HG03060 (cell line): ENCODE measurements around the gene METRNL.
"Not testable (repeated sequence)": the region's sequence is repeated elsewhere in the genome, so short reads cannot be mapped to it uniquely, and the experiment has no call there.

Experiments
- ATAC-seq: cut with Tn5 transposase; IDR thresholded peaks from one replicate; pipeline ENCODE4 v1.9.1; 2021; ENCODE audit warnings: low read depth, moderate number of reproducible peaks; ENCODE audit not compliant: unreplicated experiment

Gene METRNL, protein sequence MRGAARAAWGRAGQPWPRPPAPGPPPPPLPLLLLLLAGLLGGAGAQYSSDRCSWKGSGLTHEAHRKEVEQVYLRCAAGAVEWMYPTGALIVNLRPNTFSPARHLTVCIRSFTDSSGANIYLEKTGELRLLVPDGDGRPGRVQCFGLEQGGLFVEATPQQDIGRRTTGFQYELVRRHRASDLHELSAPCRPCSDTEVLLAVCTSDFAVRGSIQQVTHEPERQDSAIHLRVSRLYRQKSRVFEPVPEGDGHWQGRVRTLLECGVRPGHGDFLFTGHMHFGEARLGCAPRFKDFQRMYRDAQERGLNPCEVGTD

GRCh38 chr17:83079352-83079747, at the start of gene METRNL:
Gene METRNL, plus strand, starts transcription at chr17:83079609. Its CDS starts 207 bp downstream, at chr17:83079816.
- no peak for ATAC-seq

DNA sequence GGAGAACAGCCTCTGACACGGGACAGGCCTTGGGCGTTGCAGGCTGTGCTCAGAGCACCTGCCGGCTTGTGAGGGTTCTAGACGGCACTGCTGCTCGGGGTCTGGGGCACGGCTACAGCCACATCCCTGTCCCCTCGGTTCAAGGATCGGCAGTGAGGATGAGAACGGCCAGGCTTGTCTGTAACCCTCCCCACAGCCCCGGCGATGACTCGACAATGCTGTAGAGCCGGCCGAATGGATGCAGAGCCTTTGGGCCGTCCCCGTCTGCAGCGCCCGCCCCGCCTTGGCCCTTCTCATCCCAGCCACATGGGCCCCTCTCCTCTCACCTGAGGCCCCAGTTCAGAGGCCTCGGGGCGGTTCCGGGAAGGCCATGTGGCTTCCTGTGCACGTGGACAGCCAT, 49.0 kb upstream of the METRNL start:
- no peak for ATAC-seq

- no peak for ATAC-seq
Measured at GRCh38 chr17:83031321-83031945, 48.0 kb upstream of the METRNL start.

- ATAC-seq: not testable (repeated sequence)
Measured at GRCh38 chr17:83031946-83032451, 47.4 kb upstream of the METRNL start.

- no peak for ATAC-seq
Measured at GRCh38 chr17:83032781-83033180, 46.6 kb upstream of the METRNL start.

GRCh38 chr17:83034525-83034924, 44.9 kb upstream of the METRNL start:
- ATAC-seq: no peak

GRCh38 chr17:83035722-83036121, 43.7 kb upstream of the METRNL start:
- no peak for ATAC-seq

GRCh38 chr17:83036193-83036592, 43.2 kb upstream of the METRNL start:
- no peak for ATAC-seq

DNA sequence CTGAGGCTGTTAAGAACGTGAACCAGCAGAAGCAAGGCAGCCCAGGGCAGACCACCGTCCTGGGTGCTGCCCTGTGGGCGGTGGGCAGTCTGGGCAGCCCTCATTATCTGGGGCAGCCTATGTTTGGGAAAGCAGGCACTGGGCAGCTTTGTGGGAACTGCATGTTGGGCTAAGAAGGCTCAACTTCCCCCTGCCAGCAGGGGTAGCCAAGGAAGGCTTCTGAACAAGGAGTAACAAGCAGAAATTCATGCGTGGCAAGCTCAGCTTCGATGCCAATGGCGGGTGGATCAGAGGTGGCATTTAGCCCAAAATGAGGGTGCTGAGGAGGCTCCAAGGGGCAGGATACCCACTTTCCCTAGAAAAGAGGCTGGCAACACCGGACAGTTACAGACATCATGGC, 42.7 kb upstream of the METRNL start:
- ATAC-seq: no peak

GRCh38 chr17:83037084-83037873, 42.1 kb upstream of the METRNL start:
- ATAC-seq: no peak

DNA sequence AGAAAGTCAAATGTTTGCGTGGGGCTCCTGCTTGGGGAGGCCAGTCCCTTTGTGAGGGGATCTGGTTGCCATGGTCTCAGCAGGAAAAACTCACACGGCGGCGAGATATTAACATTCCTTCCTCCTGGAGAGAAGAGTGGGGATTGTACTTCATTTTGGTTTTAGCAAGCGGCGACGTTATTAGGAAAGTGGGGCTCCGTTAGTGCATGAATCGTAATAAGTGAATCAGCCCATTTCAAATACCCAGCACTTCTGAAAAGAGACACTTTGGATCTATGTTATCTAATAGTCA, 41.6 kb upstream of the METRNL start:
- ATAC-seq: no peak

GRCh38 chr17:83038983-83039382, 40.4 kb upstream of the METRNL start:
- ATAC-seq: not testable (repeated sequence)

GRCh38 chr17:83041305-83041704, 38.1 kb upstream of the METRNL start:
- no peak for ATAC-seq

DNA sequence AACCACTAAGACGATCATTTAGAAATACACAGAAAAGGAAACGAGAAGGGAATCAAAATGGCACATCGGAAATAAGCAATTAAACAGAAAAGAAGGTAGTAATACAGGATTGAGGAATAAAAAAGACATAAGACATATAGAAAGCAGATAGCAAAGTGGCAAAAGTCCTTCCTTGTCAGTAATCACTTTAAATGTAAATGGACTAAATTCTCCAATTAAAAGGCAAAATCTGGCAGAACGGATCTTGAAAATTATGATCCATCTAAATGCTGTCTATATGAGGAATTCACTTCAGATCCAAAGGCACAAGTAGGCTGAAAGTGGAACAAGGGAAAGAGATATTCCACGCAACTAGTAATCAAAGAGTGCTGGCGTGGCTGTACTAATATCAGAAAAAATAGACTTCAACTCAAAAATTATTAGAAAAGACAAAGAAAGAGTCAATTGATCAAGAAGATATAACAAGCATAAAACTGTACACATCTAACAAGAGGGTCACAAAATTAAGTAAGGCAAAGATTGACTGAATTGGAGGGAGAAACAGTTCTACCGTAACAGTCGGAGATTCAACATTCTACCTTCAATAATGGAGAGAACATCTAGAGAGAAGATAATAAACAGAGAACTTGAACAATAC, 36.8 kb upstream of the METRNL start:
- no peak for ATAC-seq

DNA sequence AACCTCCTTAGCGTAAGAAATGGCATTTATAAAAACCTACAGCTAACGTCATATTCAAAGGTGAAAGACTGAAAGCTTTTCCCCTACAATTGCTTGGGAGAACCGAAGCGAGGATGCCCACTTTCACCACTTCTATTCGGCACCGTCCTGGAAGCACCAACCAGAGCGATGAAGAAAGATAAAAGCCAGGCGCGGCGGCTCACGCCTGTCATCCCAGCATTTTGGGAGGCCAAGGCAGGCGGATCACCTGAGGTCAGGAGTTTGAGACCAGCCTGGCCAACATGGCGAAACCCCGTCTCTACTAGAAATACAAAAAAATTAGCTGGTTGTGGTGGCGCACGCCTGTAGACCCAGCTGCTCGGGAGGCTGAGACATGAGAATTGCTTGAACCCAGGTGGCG, 34.9 kb upstream of the METRNL start:
- not testable (repeated sequence) for ATAC-seq

DNA sequence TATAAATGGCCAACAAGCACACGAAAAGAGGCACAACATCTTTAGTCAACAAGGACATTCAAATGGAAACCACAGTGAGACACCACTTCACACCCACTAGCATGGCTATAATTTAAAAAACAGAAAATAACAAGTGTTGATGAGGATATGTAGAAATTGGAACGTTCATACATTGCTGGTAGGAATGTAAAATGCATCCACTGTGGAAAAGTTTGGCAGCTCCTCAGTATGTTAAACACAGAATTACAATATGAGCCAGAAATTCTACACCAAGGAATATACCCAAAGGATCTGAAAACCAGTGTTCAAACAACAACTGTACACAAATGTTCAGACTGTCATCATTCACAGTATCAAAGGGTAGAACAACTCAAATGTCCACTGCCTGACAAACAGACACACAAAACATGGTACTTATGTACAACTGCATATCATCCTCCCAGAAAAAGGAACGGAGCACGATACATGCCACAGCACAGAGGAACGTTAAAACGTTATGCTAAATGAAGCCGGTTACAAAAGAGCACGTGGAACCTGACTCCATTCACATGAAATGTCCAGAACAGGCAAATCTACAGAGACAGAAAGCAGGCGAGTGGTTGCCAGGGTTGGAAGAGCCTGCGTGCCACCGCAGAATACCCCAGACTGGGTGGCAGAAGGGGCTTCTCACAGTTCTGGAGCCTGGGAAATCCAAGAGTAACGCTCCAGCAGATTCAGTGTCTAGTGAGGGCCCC, 32.8 kb upstream of the METRNL start:
- no peak for ATAC-seq

GRCh38 chr17:83047182-83047478, 32.3 kb upstream of the METRNL start:
- ATAC-seq: no peak

GRCh38 chr17:83047818-83048475, 31.5 kb upstream of the METRNL start:
- ATAC-seq: not testable (repeated sequence)

DNA sequence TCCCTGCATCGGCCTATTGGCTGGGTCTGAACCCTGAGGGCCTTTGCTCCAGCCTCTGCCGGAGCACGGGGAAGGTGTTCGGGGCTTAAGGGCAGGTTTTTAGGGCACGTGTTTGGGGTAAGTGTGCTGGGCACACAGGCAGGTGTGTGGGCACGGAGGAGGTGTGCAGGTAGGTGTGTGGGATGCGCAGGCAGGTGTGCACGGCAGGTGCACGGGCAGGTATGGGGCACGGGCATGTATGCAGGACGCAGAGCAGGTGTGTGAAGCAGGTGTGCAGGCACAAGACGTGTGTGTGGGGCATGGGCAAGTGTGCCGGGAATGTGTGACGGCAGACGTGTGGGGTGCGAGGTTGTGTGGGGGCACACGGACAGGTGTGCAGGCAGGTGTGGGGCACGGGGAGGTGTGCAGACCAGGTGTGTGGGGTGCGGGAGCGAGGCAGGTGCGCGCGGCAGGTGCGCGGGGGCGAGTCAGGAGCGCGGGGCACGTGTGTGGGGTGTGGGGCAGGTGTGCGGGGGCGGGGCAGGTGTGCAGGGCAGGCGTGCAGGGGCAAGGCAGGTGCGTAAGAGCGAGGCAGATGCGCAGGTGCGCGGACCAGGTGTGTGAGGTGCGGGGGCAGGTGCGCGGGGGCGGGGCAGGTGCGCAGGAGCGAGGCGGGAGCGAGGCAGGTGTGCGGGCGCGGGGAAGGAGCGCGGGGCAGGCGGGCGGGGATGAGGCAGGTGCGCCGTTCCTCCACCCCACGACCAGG, 28.6 kb upstream of the METRNL start:
- ATAC-seq: no peak
